ENCODE data around the gene C9.
"Not testable (repeated sequence)": the region's sequence is repeated elsewhere in the genome, so short reads cannot be mapped to it uniquely, and the experiment has no call there.

The C9 gene

GRCh38 chr5:39364367-39364766, at the start of gene C9:
Gene C9 (minus strand): TSS chr5:39364495. CDS start chr5:39364464, 31 bp downstream.
- TF ChIP-seq CTCF (IDR thresholded peaks at IDR 0.05; ENCODE audit: low read depth, low read length): no peak
- no peak for DNase-seq (ENCODE audit: extremely low read depth, low read depth)

GRCh38 chr5:39413771-39414170, 49.5 kb upstream of the C9 start:
- TF ChIP-seq CTCF (IDR thresholded peaks at IDR 0.05; ENCODE audit: low read depth, low read length): no peak
- DNase-seq (ENCODE audit: extremely low read depth, low read depth): no peak

GRCh38 chr5:39412721-39413394, 48.6 kb upstream of the C9 start:
- DNase-seq (ENCODE audit: extremely low read depth, low read depth): no peak
- no peak for TF ChIP-seq CTCF (IDR thresholded peaks at IDR 0.05; ENCODE audit: low read depth, low read length)

GRCh38 chr5:39411985-39412384, 47.7 kb upstream of the C9 start:
- no peak for DNase-seq (ENCODE audit: extremely low read depth, low read depth)
- TF ChIP-seq CTCF (IDR thresholded peaks at IDR 0.05; ENCODE audit: low read depth, low read length): no peak

- no peak for TF ChIP-seq CTCF (IDR thresholded peaks at IDR 0.05; ENCODE audit: low read depth, low read length)
- DNase-seq (ENCODE audit: extremely low read depth, low read depth): no peak
These were observed 46.8 kb upstream of the C9 start for GRCh38 chr5:39411061-39411460.

GRCh38 chr5:39409033-39409432, 44.7 kb upstream of the C9 start:
- no peak for DNase-seq (ENCODE audit: extremely low read depth, low read depth)
- no peak for TF ChIP-seq CTCF (IDR thresholded peaks at IDR 0.05; ENCODE audit: low read depth, low read length)

GRCh38 chr5:39405083-39405843, 41.0 kb upstream of the C9 start:
- no peak for TF ChIP-seq CTCF (IDR thresholded peaks at IDR 0.05; ENCODE audit: low read depth, low read length)
- DNase-seq (ENCODE audit: extremely low read depth, low read depth): no peak

GRCh38 chr5:39403761-39404160, 39.5 kb upstream of the C9 start:
- not testable (repeated sequence) for DNase-seq (ENCODE audit: extremely low read depth, low read depth)

GRCh38 chr5:39402140-39402539, 37.8 kb upstream of the C9 start:
- not testable (repeated sequence) for DNase-seq (ENCODE audit: extremely low read depth, low read depth)
